SK-N-SH (cell line): Measurements from ENCODE around the gene RRP8. TPM values are rescaled to one million over a fixed set of nuclear protein-coding genes. Genes with fewer than 3 reads are reported as not detected.

Experiments
- CTCF ChIA-PET: fragments of 300-600, 350-600 bp; formaldehyde crosslinking; extraction: SDS; loops from one replicate; lab custom pipeline; 2021; lab: Yijun Ruan, JAX
- POLR2A ChIA-PET: fragments of 350-600 bp; sonication (Branson Sonifier 250); formaldehyde crosslinking; extraction: SDS; loops from one replicate; lab custom pipeline; 2020; ENCODE audit warnings: antibody characterized with exemption, inconsistent platforms; lab: Yijun Ruan, JAX
- DNase-seq: peaks from one replicate; pipeline ENCODE4 v3.0.0; 2012
- H2AFZ ChIP-seq: fragments of 200-600 bp; sonication (generic); 2 replicates; pipeline ENCODE4 v1.8.1; 2016; ENCODE audit warnings: antibody characterized with exemption, mild to moderate bottlenecking, low read depth
- H3F3A ChIP-seq: fragments of 200-600 bp; sonication (generic); replicated peaks from 2 replicates; pipeline ENCODE3; 2016; ENCODE audit warnings: antibody characterized with exemption, mild to moderate bottlenecking; ENCODE audit not compliant: insufficient read depth
- H3K27ac ChIP-seq, 2 experiments: fragments of 200-500 bp in 1 of 2; fragments of 200-600 bp in 1 of 2; sonication (Bioruptor generic) in 1 of 2; sonication (generic), shearing (Covaris generic) in 1 of 2; 2 replicates each; pipeline versions ENCODE4 v1.5.1 to v1.6.1; 2014 to 2016; ENCODE audit warnings: low read depth in 2 of 2, inconsistent platforms in 1 of 2, low read length in 1 of 2, mild to moderate bottlenecking in 1 of 2, mixed read lengths in 1 of 2
- H3K27me3 ChIP-seq: fragments of 200-600 bp; sonication (generic), shearing (Covaris generic); 2 replicates; pipeline ENCODE4 v1.6.1; 2016; ENCODE audit warnings: mixed run types; ENCODE audit not compliant: insufficient read depth
- H3K36me3 ChIP-seq, 2 experiments: fragments of 200-500 bp in 1 of 2; fragments of 200-600 bp in 1 of 2; sonication (Bioruptor generic) in 1 of 2; sonication (generic) in 1 of 2; replicated peaks in 1 of 2; 2 replicates each; pipeline versions ENCODE3 to v1.5.1; 2014 to 2016; ENCODE audit warnings: low read length in 1 of 2, mild to moderate bottlenecking in 1 of 2; ENCODE audit not compliant: insufficient read depth in 2 of 2, control insufficient read depth in 1 of 2
- H3K4me1 ChIP-seq, 2 experiments: fragments of 200-500 bp in 1 of 2; fragments of 200-600 bp in 1 of 2; sonication (Bioruptor generic) in 1 of 2; sonication (generic), shearing (Covaris generic) in 1 of 2; 2 replicates each; pipeline versions ENCODE4 v1.5.1 to v1.6.1; 2014 to 2016; ENCODE audit warnings: low read depth in 1 of 2, low read length in 1 of 2, mixed run types in 1 of 2; ENCODE audit not compliant: insufficient read depth in 2 of 2, control insufficient read depth in 1 of 2
- H3K4me2 ChIP-seq: fragments of 200-600 bp; sonication (generic), shearing (Covaris generic); 2 replicates; pipeline ENCODE4 v1.6.1; 2017; ENCODE audit warnings: mixed run types
- H3K4me3 ChIP-seq, 2 experiments: fragments of 200-500 bp in 1 of 2; fragments of 200-600 bp in 1 of 2; sonication (Bioruptor generic) in 1 of 2; sonication (generic), shearing (Covaris generic) in 1 of 2; 2 replicates each; pipeline versions ENCODE4 v1.5.1 to v1.8.1; 2014 to 2016; ENCODE audit warnings: low read depth in 2 of 2, inconsistent platforms in 1 of 2, low read length in 1 of 2, mild to moderate bottlenecking in 1 of 2, mixed read lengths in 1 of 2, moderate library complexity in 1 of 2
- H3K79me2 ChIP-seq: fragments of 200-600 bp; sonication (generic); 2 replicates; pipeline ENCODE4 v1.8.1; 2017; ENCODE audit warnings: mild to moderate bottlenecking; ENCODE audit not compliant: insufficient read depth
- H3K9ac ChIP-seq: fragments of 200-600 bp; sonication (generic); 2 replicates; pipeline ENCODE4 v1.6.1; 2017; ENCODE audit warnings: mixed run types
- H3K9me2 ChIP-seq: fragments of 200-600 bp; sonication (generic); 2 replicates; pipeline ENCODE4 v1.6.1; 2017; ENCODE audit warnings: mixed run types
- H3K9me3 ChIP-seq: fragments of 200-600 bp; sonication (generic); 2 replicates; pipeline ENCODE4 v1.6.1; 2017; ENCODE audit warnings: mixed run types, mild to moderate bottlenecking, moderate library complexity
- H4K20me1 ChIP-seq: fragments of 200-600 bp; sonication (generic); 2 replicates; pipeline ENCODE4 v1.6.1; 2017; ENCODE audit warnings: mild to moderate bottlenecking, mixed run types; ENCODE audit not compliant: insufficient read depth
- ELF1 ChIP-seq: IDR thresholded peaks from 2 replicates; pipeline ENCODE4 v1.4.0; 2012
- EP300 ChIP-seq, 2 experiments: IDR thresholded peaks; 2 replicates each; pipeline versions ENCODE4 v1.4.0 to v1.6.1; 2012; ENCODE audit warnings: borderline replicate concordance in 1 of 2, low read depth in 1 of 2, low read length in 1 of 2
- FOSL2 ChIP-seq: IDR thresholded peaks from 2 replicates; pipeline ENCODE4 v1.4.0; 2012; ENCODE audit warnings: low read depth, mild to moderate bottlenecking, moderate library complexity, borderline replicate concordance
- FOXJ3 ChIP-seq: sonication (generic); formaldehyde crosslinking; IDR thresholded peaks from 2 replicates; pipeline ENCODE4 v1.5.1; 2020; ENCODE audit warnings: mild to moderate bottlenecking, missing genetic modification reagents
- FOXM1 ChIP-seq: IDR thresholded peaks from 2 replicates; pipeline ENCODE4 v1.4.0; 2012; ENCODE audit warnings: low read depth, mild to moderate bottlenecking
- GABPA ChIP-seq: IDR thresholded peaks from 2 replicates; pipeline ENCODE4 v1.4.0; 2012; ENCODE audit warnings: low read depth, mild to moderate bottlenecking
- GATA2 ChIP-seq: sonication (generic); formaldehyde crosslinking; IDR thresholded peaks from 2 replicates; pipeline ENCODE4 v1.5.0; 2020; ENCODE audit warnings: mild to moderate bottlenecking, missing genetic modification reagents
- MEF2A ChIP-seq: IDR thresholded peaks from 2 replicates; pipeline ENCODE4 v1.4.0; 2012; ENCODE audit warnings: low read depth, borderline replicate concordance
- RCOR1 ChIP-seq: fragments of 150-350 bp; IDR thresholded peaks from 2 replicates; pipeline ENCODE4 v1.6.1; 2017; ENCODE audit warnings: antibody characterized with exemption, low read length
- SIN3A ChIP-seq: IDR thresholded peaks from 2 replicates; pipeline ENCODE4 v1.6.1; 2012; ENCODE audit warnings: low read depth, mild to moderate bottlenecking, low read length, moderate library complexity, borderline replicate concordance
- TAF1 ChIP-seq: IDR thresholded peaks from 2 replicates; pipeline ENCODE4 v1.6.1; 2012; ENCODE audit warnings: low read depth, mild to moderate bottlenecking, low read length, moderate library complexity, borderline replicate concordance
- YY1 ChIP-seq: IDR thresholded peaks from 2 replicates; pipeline ENCODE4 v1.4.0; 2012; ENCODE audit warnings: low read depth, mild to moderate bottlenecking
- whole genome bisulfite sequencing: methylation state at CpG from one replicate; pipeline ENCODE4 v1.1.6; 2017; ENCODE audit warnings: low lambda C conversion rate; 5-methylcytosine and 5-hydroxymethylcytosine counted together
- polyA plus RNA-seq, 3 experiments: library from polyadenylated mRNA; depleted of rRNA; stranded (reverse); fragments of >200 nt; gene quantifications; 2 replicates each; pipeline ENCODE4 v1.2.3, GENCODE V29; 2012
- TF ChIP-seq, protein P1 (sequence below): fragments of 200-600 bp; sonication (generic); IDR thresholded peaks from 2 replicates; pipeline ENCODE4 v1.6.1; 2017; ENCODE audit warnings: antibody characterized with exemption, mild to moderate bottlenecking, moderate library complexity
- TF ChIP-seq, protein P2 (sequence below): IDR thresholded peaks from 2 replicates; pipeline ENCODE4 v1.4.0; 2012; ENCODE audit warnings: low read depth

RRP8 gene
- polyA plus RNA-seq, 1 of the 3 experiments (the other 2 are of a cell fraction): 7.8 TPM

DNA sequence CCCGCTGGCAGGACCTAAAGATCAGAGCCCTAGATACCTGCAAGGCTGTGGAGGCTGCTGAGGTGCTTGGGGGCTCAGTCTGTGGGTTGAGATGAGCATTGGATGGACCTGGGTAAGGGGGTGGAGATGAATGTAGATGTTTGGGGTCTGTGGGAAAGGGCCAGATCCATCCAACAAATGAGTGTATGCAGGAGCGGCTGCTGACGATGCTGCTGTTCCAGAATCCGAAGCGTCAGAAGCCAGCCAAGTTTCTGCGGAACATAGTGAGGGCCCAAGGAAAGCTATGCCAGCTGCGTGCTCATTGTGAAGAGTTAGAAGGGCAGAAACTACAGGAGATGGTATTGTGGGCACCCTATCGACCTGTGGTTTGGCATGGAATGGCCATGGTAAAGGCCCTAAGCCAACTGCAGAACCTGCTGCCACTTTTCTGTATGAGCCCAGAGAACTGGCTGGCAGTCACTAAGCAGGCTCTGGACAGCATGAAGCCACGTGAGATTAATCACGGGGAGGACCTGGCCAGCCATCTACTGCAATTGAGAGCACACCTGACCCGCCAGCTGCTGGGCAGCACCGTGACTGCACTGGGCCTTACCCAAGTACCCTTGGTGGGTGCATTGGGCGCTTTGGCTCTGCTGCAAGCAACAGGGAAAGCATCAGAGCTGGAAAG, 36.6 kb downstream of the RRP8 start:
- Histone ChIP-seq H3K9me2 (no peaks in the 10 kb centered on the region), H3K4me2 (no peak overlapping the region), H3F3A (no peaks in the 10 kb centered on the region), H2AFZ (no peak overlapping the region), H4K20me1 (no peaks in the 10 kb centered on the region), H3K79me2 (no peaks in the 10 kb centered on the region), H3K9me3 (no peaks in the 10 kb centered on the region), H3K36me3 (no peaks in the 10 kb centered on the region), H3K4me3 (no peak overlapping the region), H3K9ac (no peak overlapping the region), H3K27me3 (no peaks in the 10 kb centered on the region), H3K27ac (no peak overlapping the region), H3K4me1 (peaks cover 4 to 6% of the 10 kb centered on the region in 2 experiments; a peak in 3 of 4 replicates)
- CTCF ChIA-PET: no interaction called here
- no peak for TF ChIP-seq YY1
- TF ChIP-seq SIN3A: no peak
- TF ChIP-seq FOXJ3: no peak
- TF ChIP-seq FOXM1: no peak
- TF ChIP-seq RCOR1: no peak
- no peak for TF ChIP-seq TAF1
- TF ChIP-seq ELF1: no peak
- TF ChIP-seq EP300 (IDR thresholded peaks at IDR 0.05; ENCODE audit: borderline replicate concordance in 1 of 2, low read depth in 1 of 2, low read length in 1 of 2): no peak
- TF ChIP-seq, protein P1, sequence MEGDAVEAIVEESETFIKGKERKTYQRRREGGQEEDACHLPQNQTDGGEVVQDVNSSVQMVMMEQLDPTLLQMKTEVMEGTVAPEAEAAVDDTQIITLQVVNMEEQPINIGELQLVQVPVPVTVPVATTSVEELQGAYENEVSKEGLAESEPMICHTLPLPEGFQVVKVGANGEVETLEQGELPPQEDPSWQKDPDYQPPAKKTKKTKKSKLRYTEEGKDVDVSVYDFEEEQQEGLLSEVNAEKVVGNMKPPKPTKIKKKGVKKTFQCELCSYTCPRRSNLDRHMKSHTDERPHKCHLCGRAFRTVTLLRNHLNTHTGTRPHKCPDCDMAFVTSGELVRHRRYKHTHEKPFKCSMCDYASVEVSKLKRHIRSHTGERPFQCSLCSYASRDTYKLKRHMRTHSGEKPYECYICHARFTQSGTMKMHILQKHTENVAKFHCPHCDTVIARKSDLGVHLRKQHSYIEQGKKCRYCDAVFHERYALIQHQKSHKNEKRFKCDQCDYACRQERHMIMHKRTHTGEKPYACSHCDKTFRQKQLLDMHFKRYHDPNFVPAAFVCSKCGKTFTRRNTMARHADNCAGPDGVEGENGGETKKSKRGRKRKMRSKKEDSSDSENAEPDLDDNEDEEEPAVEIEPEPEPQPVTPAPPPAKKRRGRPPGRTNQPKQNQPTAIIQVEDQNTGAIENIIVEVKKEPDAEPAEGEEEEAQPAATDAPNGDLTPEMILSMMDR: no peak
- DNase-seq: no peak
- WGBS: 93% methylated on average over 8 of the region's 13 CpGs
- POLR2A ChIA-PET: no interaction called here

DNA sequence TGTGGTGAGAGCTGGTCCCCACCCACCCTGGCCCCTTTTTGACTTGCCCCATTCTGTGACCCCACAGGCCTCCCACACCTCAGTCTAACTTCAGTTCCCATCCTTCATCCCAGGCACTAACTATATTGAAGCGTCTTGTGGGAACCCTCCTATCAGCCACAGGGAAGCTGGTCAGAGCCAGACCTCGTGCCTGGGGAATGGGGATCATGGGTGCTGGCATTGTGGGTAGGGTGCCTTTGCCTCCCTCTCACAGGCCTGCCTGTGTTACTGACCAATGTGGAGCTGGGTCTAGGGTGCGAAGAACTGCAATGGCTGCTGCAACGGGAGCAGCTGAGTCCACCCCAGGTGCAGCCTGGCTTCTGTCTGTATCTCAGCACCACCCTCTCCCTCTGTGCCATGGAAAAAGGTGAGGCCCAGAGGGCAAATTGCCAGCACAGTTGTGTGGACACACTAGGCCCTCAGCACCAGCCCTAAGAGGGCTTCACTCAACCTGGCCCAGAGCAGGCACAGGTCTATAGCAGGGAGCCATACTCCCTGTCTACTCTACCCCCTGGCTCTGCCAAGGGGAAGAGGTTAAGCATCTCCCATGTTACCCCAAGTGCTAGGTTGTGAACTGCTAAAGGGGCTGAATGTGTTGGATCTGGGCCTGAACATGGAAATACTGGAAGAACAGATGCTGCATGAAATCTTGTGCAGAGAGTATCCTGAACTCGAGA, 37.3 kb downstream of the RRP8 start:
- no peaks in the 10 kb centered on the region for H3K36me3 ChIP-seq
- DNase-seq: no peak
- H3K79me2 ChIP-seq: no peaks in the 10 kb centered on the region
- no peaks in the 10 kb centered on the region for H3K27me3 ChIP-seq
- H4K20me1 ChIP-seq: no peaks in the 10 kb centered on the region
- no peak overlapping the region for H3K4me3 ChIP-seq
- H3F3A ChIP-seq: no peaks in the 10 kb centered on the region
- POLR2A ChIA-PET: no interaction called here
- H3K4me1 ChIP-seq: peaks cover 4 to 6% of the 10 kb centered on the region in 2 experiments; a peak in 3 of 4 replicates
- no peak overlapping the region for H3K27ac ChIP-seq
- H3K9ac ChIP-seq: no peak overlapping the region
- no peaks in the 10 kb centered on the region for H3K9me3 ChIP-seq
- no peaks in the 10 kb centered on the region for H3K9me2 ChIP-seq
- TF ChIP-seq SIN3A (no peak), GATA2 (CRISPR knock-in tag) (no peak), GABPA (no peak), MEF2A (no peak), FOSL2 (no peak)
- TF ChIP-seq, protein P2, sequence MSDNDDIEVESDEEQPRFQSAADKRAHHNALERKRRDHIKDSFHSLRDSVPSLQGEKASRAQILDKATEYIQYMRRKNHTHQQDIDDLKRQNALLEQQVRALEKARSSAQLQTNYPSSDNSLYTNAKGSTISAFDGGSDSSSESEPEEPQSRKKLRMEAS: no peak
- TF ChIP-seq, protein P1: no peak
- CTCF ChIA-PET: no interaction called here
- WGBS: 90% methylated on average over 4 of the region's 5 CpGs
- no peak overlapping the region for H2AFZ ChIP-seq
- H3K4me2 ChIP-seq: no peak overlapping the region
